GM23338 (cell line): ENCODE data around the gene SART1.

Experiments
- CTCF ChIP-seq, 2 experiments: fragments of 200-600 bp in 1 of 2; sonication (generic) in 1 of 2; conservative IDR thresholded peaks; 2 replicates each; pipeline versions ENCODE4 v1.5.1 to v1.6.1; 2016 to 2017; ENCODE audit warnings: antibody characterized with exemption in 2 of 2, low read depth in 2 of 2, mild to moderate bottlenecking in 2 of 2, moderate library complexity in 1 of 2
- EZH2 ChIP-seq: fragments of 200-600 bp; sonication (generic); IDR thresholded peaks from one replicate; pipeline ENCODE4 v1.8.0; 2017; ENCODE audit warnings: antibody characterized with exemption, mild to moderate bottlenecking, low read depth; ENCODE audit not compliant: unreplicated experiment
- JUNB ChIP-seq: IDR thresholded peaks from one replicate; pipeline ENCODE4 v1.6.1; 2016; ENCODE audit warnings: antibody characterized with exemption; ENCODE audit not compliant: unreplicated experiment
- REST ChIP-seq: IDR thresholded peaks from one replicate; pipeline ENCODE4 v1.6.1; 2018; ENCODE audit warnings: antibody characterized with exemption; ENCODE audit not compliant: unreplicated experiment

- TF ChIP-seq CTCF (conservative IDR thresholded peaks at IDR 0.05; ENCODE audit: low read depth in 2 of 2): no peak
- TF ChIP-seq EZH2: no peak
- no peak for TF ChIP-seq JUNB
- TF ChIP-seq REST: no peak
Observed at GRCh38 chr11:66007201-66007634, 45.7 kb downstream of the SART1 start.
